GM06990 (cell line): ENCODE measurements around the gene FAM222A.

Experiments used
- DNase-seq: peaks from one replicate; pipeline ENCODE4 v3.0.0-alpha.2; 2011; ENCODE audit not compliant: insufficient read length; ENCODE audit errors: extremely low read depth
- H3K27me3 ChIP-seq: replicated peaks from 2 replicates; pipeline ENCODE4 v1.6.0; 2011; ENCODE audit warnings: low read length; ENCODE audit not compliant: control insufficient read depth, insufficient read depth
- H3K36me3 ChIP-seq: 2 replicates; pipeline ENCODE4 v1.5.1; 2011; ENCODE audit warnings: low read length; ENCODE audit not compliant: control insufficient read depth, insufficient read depth
- H3K4me3 ChIP-seq: replicated peaks from 2 replicates; pipeline ENCODE4 v1.5.1; 2011; ENCODE audit warnings: low read depth, mild to moderate bottlenecking, control low read depth, low read length
- CTCF ChIP-seq: IDR thresholded peaks from 2 replicates; pipeline ENCODE4 v1.5.1; 2011; ENCODE audit warnings: low read length, control low read depth, mild to moderate bottlenecking, inconsistent platforms; ENCODE audit not compliant: insufficient read depth, poor library complexity, severe bottlenecking

FAM222A gene

GRCh38 chr12:109793826-109794501, 80.3 kb downstream of the FAM222A start:
- TF ChIP-seq CTCF = no peak
- Histone ChIP-seq H3K36me3 (no peaks in the 10 kb centered on the region), H3K27me3 (no peaks in the 10 kb centered on the region; the same call in none of the 2 replicates), H3K4me3 (no peak overlapping the region)
- no peak for DNase-seq

GRCh38 chr12:109795023-109795422, 81.4 kb downstream of the FAM222A start:
- no peaks in the 10 kb centered on the region for H3K36me3 ChIP-seq

GRCh38 chr12:109796057-109796456, 82.4 kb downstream of the FAM222A start:
- Histone ChIP-seq H3K36me3 (no peaks in the 10 kb centered on the region), H3K27me3 (no peaks in the 10 kb centered on the region; the same call in 1 of the 2 replicates), H3K4me3 (no peak overlapping the region)
- no peak for TF ChIP-seq CTCF
- DNase-seq = no peak

More at GRCh38 chr12:109795023-109795422, 81.4 kb downstream of the FAM222A start:
- TF ChIP-seq CTCF = no peak
- Histone ChIP-seq H3K4me3 (no peak overlapping the region), H3K27me3 (no peaks in the 10 kb centered on the region; the same call in 1 of the 2 replicates)
- no peak for DNase-seq

- H3K4me3 ChIP-seq = no peak overlapping the region
- H3K36me3 ChIP-seq = no peaks in the 10 kb centered on the region
- DNase-seq = no peak
- peak; percentile 32 for TF ChIP-seq CTCF
- H3K27me3 ChIP-seq = no peaks in the 10 kb centered on the region; the same call in 1 of the 2 replicates
These were observed 84.5 kb downstream of the FAM222A start for GRCh38 chr12:109797905-109798669.

GRCh38 chr12:109798691-109799090, 85.1 kb downstream of the FAM222A start:
- DNase-seq = no peak
- no peaks in the 10 kb centered on the region for H3K36me3 ChIP-seq
- no peak overlapping the region for H3K4me3 ChIP-seq
- no peaks in the 10 kb centered on the region; the same call in 1 of the 2 replicates for H3K27me3 ChIP-seq
- no peak for TF ChIP-seq CTCF
